Thyroid gland (tissue), 4 donors: ENCODE data around the gene SPRYD7.

Source experiments
- CTCF ChIP-seq, 6 experiments: fragments of 200-600 bp in 3 of 6; fragments of 450-650 bp in 3 of 6; sonication (generic) in 3 of 6; IDR thresholded peaks; one replicate each; pipeline ENCODE4 v1.5.1; 2016 to 2019; ENCODE audit warnings: antibody characterized with exemption in 6 of 6, mild to moderate bottlenecking in 2 of 6, inconsistent platforms in 1 of 6, moderate library complexity in 1 of 6
- POLR2A ChIP-seq, 2 donors: fragments of 450-650 bp; IDR thresholded peaks; one replicate each; pipeline ENCODE4 v1.6.1; 2017; ENCODE audit warnings: antibody characterized with exemption in 2 of 2, mild to moderate bottlenecking in 2 of 2, moderate library complexity in 1 of 2

GRCh38 chr13:49864509-49864908, 71.6 kb downstream of the SPRYD7 start:
- TF ChIP-seq CTCF (IDR thresholded peaks at IDR 0.05) (no peak), POLR2A (IDR thresholded peaks at IDR 0.05) (no peak)
